Neural progenitor cell (in vitro differentiated cells): ENCODE results near the gene CELF4.

Experiments
- EZH2 ChIP-seq: fragments of 200-600 bp; sonication (generic); IDR thresholded peaks from 2 replicates; pipeline ENCODE4 v1.6.1; 2017; ENCODE audit warnings: antibody characterized with exemption, mild to moderate bottlenecking, moderate library complexity
- TF ChIP-seq, protein P1 (sequence below): fragments of 200-600 bp; sonication (generic); IDR thresholded peaks from 2 replicates; pipeline ENCODE4 v1.5.1; 2017; ENCODE audit warnings: antibody characterized with exemption, mild to moderate bottlenecking

- TF ChIP-seq, protein P1, sequence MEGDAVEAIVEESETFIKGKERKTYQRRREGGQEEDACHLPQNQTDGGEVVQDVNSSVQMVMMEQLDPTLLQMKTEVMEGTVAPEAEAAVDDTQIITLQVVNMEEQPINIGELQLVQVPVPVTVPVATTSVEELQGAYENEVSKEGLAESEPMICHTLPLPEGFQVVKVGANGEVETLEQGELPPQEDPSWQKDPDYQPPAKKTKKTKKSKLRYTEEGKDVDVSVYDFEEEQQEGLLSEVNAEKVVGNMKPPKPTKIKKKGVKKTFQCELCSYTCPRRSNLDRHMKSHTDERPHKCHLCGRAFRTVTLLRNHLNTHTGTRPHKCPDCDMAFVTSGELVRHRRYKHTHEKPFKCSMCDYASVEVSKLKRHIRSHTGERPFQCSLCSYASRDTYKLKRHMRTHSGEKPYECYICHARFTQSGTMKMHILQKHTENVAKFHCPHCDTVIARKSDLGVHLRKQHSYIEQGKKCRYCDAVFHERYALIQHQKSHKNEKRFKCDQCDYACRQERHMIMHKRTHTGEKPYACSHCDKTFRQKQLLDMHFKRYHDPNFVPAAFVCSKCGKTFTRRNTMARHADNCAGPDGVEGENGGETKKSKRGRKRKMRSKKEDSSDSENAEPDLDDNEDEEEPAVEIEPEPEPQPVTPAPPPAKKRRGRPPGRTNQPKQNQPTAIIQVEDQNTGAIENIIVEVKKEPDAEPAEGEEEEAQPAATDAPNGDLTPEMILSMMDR, result no peak
- no peak for TF ChIP-seq EZH2
Measured at GRCh38 chr18:37341473-37342086, 224.0 kb downstream of the CELF4 start.
